A549 (cell line): ENCODE results near the gene SAG.
"Not testable (repeated sequence)": the region's sequence is repeated elsewhere in the genome, so short reads cannot be mapped to it uniquely, and the experiment has no call there.

Experiments
- BHLHE40 ChIP-seq: IDR thresholded peaks from 2 replicates; pipeline ENCODE4 v1.6.1; 2012; ENCODE audit warnings: low read depth, low read length, inconsistent platforms
- POLR2A ChIP-seq: IDR thresholded peaks from 2 replicates; pipeline ENCODE4 v1.6.1; 2012; ENCODE audit warnings: mild to moderate bottlenecking, low read length
- SREBF2 ChIP-seq: fragments of 450-650 bp; IDR thresholded peaks from 2 replicates; pipeline ENCODE4 v1.6.1; 2014; ENCODE audit warnings: mild to moderate bottlenecking, moderate library complexity
- ZFP36 ChIP-seq: fragments of 450-650 bp; IDR thresholded peaks from 2 replicates; pipeline ENCODE4 v1.6.1; 2014; ENCODE audit warnings: borderline replicate concordance; ENCODE audit not compliant: partially characterized antibody
- TF ChIP-seq, protein P1 (sequence below): fragments of 450-650 bp; IDR thresholded peaks from 2 replicates; pipeline ENCODE4 v1.6.1; 2014; ENCODE audit warnings: antibody characterized with exemption
- TF ChIP-seq, protein P2 (sequence below): fragments of >200 bp; sonication (Bioruptor Twin); formaldehyde crosslinking; IDR thresholded peaks from 3 replicates; pipeline ENCODE4 v1.5.1; 2016
- TF ChIP-seq, protein P3 (sequence below): IDR thresholded peaks from 2 replicates; pipeline ENCODE4 v1.6.1; 2012

DNA sequence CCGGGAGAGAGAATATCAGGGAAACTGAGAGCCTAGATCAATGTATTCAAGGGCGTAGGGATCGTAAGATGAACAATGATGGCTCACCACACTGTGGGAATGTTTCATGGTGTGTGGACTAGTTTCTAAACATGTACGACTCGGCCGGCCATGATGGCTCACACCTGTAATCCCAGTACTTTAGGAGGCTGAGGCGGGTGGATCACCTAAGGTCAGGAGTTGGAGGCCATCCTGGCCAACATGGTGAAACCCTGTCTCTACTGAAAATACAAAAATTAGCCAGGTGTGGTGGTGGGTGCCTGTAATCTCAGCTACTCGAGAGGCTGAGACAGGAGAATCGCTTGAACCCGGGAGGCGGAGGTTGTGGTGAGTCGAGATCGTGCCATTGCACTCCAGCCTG, 28.5 kb downstream of the SAG start:
- TF ChIP-seq, protein P1, sequence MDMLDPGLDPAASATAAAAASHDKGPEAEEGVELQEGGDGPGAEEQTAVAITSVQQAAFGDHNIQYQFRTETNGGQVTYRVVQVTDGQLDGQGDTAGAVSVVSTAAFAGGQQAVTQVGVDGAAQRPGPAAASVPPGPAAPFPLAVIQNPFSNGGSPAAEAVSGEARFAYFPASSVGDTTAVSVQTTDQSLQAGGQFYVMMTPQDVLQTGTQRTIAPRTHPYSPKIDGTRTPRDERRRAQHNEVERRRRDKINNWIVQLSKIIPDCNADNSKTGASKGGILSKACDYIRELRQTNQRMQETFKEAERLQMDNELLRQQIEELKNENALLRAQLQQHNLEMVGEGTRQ, result not testable (repeated sequence)
- TF ChIP-seq SREBF2, BHLHE40, ZFP36, POLR2A: not testable (repeated sequence)
- TF ChIP-seq, protein P2, sequence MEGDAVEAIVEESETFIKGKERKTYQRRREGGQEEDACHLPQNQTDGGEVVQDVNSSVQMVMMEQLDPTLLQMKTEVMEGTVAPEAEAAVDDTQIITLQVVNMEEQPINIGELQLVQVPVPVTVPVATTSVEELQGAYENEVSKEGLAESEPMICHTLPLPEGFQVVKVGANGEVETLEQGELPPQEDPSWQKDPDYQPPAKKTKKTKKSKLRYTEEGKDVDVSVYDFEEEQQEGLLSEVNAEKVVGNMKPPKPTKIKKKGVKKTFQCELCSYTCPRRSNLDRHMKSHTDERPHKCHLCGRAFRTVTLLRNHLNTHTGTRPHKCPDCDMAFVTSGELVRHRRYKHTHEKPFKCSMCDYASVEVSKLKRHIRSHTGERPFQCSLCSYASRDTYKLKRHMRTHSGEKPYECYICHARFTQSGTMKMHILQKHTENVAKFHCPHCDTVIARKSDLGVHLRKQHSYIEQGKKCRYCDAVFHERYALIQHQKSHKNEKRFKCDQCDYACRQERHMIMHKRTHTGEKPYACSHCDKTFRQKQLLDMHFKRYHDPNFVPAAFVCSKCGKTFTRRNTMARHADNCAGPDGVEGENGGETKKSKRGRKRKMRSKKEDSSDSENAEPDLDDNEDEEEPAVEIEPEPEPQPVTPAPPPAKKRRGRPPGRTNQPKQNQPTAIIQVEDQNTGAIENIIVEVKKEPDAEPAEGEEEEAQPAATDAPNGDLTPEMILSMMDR, result not testable (repeated sequence)
- TF ChIP-seq, protein P3, sequence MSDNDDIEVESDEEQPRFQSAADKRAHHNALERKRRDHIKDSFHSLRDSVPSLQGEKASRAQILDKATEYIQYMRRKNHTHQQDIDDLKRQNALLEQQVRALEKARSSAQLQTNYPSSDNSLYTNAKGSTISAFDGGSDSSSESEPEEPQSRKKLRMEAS, result not testable (repeated sequence)
